Colon (tissue), 2 donors: ENCODE results near the gene MRFAP1L1.
"Not testable (repeated sequence)": the region's sequence is repeated elsewhere in the genome, so short reads cannot be mapped to it uniquely, and the experiment has no call there.

Source experiments
- FAIRE-seq: peaks from 2 replicates; lab custom pipeline; 2012; peaks lifted over from hg19 to GRCh38; lab: Jason Lieb, UNC
- donor health status: control.
- donor health status: control.

MRFAP1L1 gene

DNA sequence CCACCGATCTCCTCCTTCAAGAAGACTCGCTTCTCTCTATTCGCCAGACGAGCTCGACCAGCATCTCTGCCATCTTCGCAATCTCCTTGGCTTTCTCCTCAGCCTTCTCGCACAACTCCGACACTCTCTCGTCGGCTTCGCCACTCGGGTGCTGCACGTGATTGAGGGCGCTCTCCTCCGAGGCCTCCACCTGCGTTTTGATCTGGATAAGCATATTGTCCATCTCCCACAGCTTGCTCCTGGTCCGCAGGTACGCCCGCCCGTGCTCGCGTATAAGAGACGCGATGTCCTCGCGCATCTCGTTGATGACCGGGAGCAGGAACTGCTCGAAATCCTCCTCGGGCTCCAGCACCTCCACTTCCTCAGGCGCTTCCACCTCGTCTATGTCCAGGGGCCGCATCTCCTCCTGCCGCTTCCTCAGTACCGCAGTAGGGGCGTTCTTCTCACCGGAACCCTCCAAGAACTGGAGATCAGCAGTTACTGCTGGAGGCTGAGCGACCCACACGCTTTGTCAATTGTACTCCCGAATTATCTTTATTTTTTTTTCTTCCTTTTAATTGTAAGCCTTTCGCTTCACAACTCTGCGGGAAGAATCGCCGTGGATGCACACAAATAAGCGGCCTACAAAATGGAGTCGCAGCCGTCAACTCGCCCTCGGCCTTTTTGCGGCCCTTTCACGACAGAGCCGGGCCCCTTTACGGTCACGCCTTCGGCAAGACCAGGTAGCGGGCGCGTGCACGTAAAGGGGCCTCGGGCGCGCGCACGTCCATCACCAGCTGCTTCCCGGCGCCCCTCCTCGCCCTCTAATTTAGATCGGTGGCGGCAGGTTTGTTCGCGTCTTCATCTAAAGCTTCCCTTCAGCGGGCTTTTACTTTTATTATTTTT is at the start of gene MRFAP1L1:
TSS of gene MRFAP1L1 (minus strand) at position 636 of the 885 bp plus-strand sequence. CDS start at position 400, 236 bp downstream.
- no peak for FAIRE-seq

DNA sequence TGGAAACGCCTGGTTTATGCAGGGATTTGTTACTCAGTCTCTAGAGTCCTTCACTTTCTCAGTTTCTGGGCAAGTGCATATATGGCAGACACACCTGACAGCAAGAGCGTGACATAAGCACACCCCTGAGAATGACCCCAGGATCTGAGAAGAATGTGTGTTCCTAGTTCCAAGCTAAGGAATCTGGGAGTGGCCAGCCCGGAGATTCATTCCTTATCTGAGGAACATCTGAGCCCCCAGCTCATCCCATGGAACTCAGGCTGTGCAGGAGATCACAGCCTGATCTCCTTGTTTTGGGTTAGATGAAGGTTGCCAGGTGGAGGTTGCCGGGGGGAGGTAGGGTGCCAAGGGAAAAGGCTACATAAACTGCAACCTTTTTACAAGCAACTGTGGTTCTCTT is 49.1 kb upstream of the MRFAP1L1 start:
- no peak for FAIRE-seq

DNA sequence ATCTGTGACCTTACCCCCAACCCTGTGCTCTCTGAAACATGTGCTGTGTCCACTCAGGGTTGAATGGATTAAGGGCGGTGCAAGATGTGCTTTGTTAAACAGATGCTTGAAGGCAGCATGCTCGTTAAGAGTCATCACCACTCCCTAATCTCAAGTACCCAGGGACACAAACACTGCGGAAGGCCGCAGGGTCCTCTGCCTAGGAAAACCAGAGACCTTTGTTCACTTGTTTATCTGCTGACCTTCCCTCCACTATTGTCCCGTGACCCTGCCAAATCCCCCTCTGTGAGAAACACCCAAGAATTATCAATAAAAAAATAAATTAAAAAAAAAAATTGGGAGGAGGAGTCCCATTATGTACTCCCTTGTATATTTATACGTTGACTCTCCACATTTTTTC is 46.7 kb upstream of the MRFAP1L1 start:
- FAIRE-seq = not testable (repeated sequence)

DNA sequence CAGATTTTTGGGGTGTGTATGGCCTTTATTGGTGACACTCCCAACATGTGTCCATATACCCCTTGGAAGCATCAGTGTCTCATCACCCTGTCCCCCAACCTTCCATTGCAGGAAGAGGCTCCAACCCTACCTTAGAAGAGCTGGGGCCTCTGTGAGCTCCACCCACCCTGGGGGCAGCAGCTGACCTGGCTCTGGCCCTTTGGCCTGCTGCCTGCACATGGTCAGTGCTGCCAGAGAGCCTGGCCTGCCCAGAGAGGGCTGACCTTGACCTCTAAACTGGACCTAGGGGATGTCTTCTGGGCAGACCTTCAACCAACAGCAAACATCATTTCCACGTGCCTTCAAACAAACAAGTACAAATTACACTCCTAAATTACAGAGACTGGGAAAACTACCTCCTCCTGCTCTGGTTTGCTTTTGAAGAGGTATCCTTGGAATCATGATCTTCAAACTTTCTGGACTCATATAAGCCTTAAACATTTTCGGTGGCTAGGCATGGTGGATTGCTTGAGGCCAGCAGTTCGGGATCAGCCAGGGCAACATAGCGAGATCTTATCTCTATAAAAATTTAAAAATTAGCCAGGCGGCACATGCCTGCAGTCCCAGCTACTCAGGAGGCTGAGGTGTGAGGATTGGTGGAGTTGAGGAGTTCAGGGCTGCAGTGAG is 45.6 kb upstream of the MRFAP1L1 start:
- no peak for FAIRE-seq

DNA sequence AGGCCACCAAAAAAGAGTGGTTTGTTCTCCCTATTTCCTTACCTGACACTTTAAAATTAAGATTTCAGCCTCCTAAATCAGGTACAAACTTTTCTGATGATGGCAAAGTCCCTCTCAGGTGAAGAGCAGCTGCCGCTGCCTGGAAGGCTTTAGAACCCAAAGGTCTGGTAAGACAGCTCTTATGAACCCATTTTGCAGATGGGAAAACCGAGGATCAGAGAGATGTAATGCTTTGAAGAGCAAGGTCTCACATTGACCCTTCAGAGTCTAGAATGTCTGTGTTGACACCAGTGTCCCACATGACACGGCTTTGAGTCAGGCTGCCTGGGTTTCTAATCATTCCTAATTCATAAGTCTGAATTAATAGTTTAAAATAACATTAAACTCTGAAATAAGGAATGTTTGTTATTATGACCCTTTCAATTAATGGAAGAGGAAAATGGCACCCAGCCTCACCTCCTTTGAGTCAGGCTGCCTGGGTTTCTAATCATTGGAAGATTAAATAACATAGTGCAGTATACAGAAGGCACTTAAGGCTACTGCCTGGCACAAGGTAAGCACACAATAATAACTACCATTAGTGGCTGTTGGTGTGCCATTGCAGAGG is 44.9 kb upstream of the MRFAP1L1 start:
- FAIRE-seq = no peak

DNA sequence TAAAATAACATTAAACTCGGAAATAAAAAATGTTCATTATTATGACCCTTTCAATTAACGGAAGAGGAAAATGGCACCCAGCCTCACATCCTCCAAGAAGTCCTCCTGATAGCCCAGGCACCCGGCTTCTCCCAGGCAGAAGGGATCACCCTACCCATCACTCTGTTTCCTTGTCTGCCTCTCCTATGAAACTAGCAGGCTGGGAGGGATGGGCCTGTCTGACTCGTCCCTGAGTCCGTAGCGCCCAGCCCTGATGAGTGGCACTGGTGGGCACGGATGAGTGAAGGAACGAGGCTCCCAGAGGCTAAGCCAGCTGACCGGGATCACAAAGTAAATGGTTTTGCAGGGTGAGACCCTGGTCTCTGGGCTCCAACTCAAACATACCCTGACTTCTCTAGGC is 44.2 kb upstream of the MRFAP1L1 start:
- no peak for FAIRE-seq

DNA sequence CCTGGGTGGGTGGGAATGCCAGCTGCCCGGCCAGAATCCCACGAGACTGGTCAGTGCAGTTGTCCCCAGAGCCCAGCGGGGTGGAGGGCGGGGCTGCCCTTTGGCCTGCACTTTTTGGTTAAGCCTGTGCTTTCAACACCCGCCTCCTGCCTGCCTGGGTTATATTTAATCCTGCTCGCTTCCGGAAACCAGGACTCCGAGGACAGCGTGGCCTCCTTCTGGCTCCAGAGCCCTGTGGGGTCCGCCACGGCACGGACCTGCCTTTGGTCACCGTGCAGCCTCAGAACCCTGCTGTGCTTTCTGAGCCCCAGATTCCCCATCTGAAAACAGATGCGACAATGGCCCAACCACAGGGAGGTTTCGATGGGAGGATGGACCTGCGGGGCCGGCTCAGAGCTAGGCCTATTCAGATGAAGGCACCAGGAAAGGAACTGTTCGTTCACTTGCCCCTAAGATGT is 43.5 kb upstream of the MRFAP1L1 start:
- FAIRE-seq = no peak

DNA sequence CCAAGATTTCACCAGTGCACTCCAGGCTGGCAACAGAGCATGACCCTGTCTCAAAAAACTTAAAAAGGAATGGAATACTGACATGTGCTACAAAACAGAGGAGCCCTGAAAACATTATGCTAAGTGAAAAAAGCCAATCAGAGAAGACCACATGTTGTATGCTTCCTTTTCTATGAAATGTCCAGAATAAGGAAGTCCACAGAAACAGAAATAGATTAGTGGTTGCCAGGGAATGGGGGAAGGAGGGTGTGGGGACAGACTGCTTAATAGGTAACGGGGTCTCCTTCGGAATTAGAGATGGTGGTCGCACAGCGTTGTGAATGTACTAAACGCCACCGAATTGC is 42.8 kb upstream of the MRFAP1L1 start:
- FAIRE-seq = no peak

DNA sequence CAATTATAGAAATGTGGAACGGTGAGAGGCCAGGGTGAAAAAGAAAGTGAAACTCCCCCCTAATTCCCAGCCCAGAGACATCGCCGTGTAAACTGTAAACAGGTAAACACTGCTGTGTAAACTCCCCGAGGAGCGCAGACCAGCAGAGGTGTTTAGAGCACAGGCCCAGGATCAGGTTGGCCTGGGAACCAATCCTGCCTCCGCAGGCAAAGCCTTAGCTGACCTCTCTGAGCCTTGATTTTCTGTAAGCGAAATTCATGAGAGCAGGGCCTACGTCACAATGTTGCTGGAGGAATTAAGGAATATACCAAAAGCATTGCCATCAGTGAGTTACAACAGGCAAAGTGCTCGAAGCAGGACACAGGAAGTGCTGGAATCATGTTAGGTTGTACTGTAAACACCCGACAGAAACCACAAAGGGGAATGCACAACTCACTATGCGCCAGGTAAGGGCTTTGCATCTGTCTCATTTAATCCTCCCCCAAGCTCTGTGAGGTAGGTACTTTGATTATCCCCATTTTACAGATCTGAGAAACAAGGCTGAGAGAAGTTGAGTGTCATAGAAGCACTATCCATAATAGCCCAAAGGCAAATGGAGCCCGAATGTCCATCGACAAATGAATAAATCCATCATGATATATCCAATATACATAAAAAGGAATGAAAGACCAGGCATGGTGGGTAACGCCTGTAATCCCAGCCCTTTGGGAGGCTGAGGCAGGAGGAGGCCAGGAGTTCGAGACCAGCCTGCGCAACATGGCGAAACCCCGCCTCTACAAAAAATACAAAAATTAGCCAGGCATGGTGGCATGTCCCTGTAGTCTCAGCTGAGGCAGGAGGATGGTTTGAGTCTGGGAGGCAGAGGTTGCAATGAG is 42.2 kb upstream of the MRFAP1L1 start:
- FAIRE-seq = no peak

DNA sequence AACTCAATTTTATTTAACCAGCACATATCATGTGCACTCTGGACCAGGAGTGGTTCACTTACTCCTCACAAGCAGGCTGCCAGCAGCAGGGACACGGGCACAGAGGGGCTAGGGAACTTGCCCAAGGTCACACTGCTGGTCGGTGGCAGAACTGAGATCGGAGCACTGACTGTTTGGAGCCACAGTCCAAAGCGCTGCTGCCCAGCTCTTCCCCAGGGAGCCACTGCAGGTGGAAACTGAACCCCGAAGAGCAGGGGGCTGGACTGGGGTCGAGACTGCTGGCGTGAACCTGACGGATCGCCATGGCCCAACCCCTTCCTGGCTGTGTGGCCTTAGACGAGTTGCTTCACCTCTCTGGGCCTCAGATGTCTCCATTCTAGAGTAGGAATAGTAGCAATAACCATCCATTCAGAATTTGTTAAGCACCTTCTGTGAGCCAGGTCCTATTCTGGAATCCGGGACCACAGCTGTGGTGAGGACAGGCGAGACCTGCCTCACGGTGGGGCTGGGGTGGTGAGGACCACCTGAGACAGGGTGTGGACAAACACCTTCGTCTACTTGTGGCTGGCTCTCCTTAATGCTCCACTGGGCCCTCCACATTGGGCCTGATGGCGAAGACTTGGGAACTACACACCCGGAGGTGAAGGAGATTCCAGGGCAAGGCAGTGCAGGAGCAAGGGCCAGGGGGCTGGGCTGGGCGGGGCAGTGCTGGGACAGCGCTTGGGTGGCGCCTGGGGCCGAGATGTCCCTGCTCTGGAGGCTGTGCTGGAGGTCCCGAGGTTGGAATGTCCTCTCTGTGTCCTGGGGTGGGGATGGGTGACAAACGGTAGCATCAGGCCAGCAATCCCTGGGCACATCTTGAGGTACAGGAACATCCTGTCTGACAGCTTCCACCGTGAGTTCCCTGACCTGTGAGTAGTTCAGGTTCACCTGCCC is 40.9 kb upstream of the MRFAP1L1 start:
- no peak for FAIRE-seq

DNA sequence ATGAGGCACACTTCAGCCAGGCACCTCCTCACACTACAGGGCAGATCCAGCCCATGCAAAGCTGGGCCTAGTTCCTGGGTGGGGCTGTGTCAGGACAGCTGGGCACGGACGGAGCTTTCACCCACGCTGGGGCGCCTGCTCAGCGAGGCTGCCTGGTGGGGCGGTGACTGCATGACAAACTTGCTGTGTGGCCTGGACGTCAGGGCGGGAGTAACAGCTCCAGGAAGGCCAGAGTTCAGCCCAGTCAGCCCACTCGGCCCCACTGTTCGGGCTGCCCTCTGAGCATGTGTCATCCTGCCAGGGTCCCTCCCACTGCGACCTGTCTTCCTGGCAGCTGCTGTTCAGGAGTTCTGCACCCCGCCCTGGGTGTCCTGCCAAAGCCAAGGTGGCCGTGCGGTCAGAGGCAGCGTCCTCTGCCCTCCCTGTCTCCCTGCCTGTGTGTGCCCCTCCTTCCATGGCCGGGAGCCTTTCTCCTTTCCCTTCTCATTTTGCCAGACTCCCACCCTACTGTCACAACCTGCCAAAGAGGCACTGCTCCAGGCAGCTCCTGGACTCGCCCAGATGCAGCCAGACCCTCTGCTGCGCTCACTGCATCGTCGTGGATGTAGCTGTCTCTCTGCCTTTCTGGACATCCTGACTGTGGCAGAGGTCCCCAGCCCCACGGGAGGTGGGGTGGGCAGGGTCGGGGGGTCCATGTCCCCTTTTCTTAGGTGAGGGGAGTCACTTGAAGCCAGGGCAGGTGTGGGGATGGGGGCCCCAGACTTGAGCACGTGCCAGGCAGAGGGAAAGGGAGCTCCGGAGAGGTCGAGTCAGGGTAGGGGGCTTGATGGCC is 39.9 kb upstream of the MRFAP1L1 start:
- FAIRE-seq = no peak

DNA sequence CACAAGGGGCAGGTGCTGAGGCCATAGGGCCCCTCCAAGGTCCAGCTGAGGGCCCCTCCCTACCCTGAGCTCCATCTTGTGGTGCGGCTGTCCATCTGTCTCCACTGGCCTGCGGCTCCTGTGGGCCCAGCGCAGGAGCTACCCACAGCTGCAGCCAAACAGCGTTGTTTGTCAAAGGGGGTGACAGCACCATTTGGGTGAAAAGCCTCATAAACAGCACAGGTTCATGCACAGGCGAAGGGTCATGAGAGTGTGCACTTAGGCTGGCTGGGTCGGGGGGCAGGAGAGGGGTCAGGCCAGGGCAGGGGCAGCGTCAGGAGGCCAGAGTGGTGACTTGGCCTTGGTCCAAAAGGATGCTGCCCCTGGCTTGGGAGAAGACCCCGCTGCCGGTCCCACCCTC is 38.6 kb upstream of the MRFAP1L1 start:
- FAIRE-seq = no peak

DNA sequence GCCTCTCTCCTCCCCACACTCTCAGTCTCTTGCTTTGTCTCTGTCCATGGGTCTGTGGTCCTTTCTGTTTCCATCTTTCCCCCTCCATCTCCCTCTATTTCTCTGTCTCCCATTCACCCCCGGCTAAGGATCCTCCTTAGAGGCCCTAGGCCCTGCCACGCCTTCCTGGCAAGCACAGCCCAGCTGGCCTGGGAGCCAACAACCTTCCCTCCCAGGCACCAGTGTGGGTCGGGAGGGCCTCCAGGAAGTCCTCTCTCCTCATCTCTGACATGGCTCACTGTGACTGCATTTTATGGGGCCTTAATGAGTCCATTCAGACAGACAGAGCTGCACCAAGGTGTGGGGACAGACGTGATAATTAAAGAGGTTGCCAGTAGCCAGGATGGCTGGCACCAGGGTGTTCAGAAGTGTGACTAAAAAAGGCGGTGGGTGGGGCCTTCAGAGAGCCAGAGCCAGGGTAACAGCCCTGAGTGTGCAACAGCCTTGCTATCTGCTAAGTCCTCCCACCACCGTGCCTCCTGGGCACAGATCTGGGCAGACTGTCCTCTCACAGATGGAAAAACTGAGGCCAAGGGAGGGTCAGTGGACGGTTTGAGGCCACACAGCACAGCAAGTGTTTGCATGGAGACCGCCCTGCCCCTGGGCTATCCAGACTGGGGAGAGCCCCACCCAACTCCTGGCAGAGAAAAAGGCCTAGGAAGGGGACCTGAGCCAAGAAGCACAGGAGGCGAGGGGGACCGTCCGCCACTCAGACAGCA is 37.8 kb upstream of the MRFAP1L1 start:
- no peak for FAIRE-seq

DNA sequence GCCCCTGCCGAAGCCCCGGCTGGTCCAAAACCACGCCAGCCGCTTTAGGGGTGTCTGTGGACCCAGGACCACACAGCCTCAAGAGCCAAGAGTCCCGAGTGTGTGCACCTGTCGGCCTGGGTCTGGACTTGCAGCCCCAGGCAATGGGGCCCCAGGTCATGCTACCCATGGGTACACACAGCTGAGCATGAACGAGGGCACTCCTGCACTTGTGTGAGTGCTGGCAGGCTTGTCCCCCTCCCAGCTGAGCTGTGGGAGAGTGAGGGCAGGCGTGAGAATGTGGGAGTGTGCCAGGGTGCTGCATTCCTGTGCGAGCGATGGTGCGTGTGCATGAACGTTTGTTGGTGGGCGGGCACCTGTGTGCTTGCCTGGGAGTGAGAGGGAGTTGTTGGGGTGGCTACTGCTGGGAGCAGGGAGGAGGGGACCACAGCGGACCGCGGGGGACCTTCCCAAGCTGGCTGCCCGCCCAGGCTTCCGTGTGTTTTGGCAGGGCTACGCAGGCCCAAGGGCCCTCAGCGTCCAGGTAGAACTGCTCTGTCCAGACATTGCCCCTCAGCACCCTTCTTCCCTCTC is 37.1 kb upstream of the MRFAP1L1 start:
- FAIRE-seq = no peak

DNA sequence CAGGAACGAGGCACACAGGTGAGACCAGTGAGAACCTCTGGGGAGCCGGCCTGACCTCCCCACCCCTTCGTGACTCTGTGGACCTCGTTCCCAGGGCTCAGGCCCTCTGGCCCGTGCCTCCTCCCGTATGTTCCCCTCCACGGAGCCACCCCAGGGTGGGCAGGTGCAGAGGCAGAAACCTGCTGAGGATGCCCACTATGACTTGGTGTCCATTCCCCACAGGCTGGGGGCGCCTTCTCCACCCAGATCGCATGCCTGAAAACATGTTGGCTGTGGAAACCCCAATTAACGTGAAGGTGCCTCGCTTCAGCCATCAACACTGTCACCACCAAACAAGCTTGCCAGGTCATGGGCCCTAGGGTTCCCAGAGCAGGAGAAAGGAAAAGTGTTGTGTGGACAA is 33.3 kb upstream of the MRFAP1L1 start:
- no peak for FAIRE-seq

DNA sequence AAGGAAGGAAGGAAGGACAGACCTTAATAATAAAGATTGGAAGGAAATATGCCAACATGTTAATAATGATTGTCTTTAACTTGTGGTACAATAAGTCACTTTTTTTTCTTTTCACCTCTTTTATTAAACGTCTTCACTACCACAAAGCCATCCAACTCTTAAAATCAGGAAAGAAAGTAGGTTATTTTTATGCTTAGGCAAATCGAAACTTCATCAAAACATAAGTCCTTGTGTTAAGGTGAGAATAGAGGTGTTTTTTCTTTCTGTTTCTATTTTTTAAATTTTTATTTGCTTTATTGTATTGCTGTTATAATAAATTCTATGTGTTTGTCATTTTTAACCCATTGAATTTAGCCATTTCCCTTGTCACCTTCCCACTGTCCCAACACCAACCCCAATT is 32.8 kb upstream of the MRFAP1L1 start:
- no peak for FAIRE-seq

DNA sequence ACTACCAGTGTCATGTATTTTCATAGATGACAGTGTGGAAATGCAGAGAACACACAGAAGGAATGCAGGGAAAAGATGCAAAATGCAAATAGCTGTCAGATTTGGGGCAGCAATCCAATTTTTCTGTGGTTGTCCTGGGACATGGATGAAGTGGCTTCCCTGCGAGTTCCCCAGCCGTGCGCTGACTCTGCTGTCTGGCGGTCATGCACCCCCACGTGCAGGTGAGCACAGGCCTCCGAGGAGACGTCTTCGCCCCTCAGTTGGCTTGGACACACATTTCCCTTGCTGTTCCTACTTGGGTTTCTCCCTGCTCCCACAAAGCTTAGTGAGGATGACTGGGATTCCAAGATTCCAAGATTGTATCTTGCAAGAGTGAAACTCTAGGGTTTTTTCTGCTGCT is 30.7 kb upstream of the MRFAP1L1 start:
- FAIRE-seq = no peak

DNA sequence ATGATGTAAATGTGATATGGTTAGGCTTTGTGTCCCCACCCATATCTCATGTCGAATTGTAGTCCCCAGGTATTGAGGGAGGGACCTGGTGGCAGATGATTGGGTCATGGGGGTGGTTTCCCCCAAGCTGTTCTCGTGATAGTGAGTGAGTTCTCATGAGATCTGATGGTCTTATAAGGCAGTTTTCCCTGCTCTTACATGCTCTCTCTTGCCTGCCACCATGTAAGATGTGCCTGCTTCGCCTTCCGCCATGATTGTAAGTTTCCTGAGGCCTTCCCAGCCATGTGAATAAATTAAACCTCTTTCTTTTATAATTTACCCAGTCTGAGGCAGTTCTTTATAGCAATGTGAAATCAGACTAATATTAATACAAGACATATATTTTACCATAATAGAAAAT is 30.3 kb upstream of the MRFAP1L1 start:
- FAIRE-seq = no peak

DNA sequence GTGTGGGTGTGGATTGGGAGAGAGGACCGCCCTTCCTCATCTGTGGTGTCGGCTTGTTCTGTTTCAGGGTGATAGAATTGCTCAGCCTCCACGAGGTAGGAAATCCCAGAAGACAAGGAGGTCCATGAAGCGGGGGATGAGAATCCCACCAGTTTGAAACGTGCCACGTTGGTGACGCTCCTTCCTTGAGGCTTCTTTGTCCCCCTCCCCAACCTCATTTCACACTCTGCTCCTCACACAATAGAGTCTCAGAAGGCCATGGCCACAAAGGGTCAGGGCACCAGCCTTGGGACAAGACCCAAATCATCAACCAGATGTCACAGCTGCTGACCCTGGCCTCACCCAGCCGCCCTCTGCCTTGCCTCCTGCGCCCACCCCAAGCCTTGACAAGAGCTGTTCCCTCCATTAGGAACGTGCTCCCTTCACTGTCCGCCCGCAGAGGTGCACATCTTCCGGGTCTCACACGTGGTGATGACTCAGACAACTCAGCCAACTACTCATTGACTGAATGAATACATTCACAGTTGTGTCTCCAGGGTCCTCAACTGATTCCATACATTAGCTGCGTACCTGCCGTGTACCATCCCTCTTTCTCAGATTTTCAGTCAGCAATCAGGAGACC is 24.6 kb upstream of the MRFAP1L1 start:
- FAIRE-seq = no peak
